Stimulated activated CD8-positive, alpha-beta memory T cell treated with anti-CD3 and anti-CD28 coated beads, Interleukin-15, amount 100 ng/mL, for 24 hours (primary cell): ENCODE data around the gene ESRRB.

Source experiments
- DNase-seq: peaks from one replicate; pipeline ENCODE4 v3.0.0-alpha.2; 2020; ENCODE audit warnings: low read depth

The ESRRB gene

DNA sequence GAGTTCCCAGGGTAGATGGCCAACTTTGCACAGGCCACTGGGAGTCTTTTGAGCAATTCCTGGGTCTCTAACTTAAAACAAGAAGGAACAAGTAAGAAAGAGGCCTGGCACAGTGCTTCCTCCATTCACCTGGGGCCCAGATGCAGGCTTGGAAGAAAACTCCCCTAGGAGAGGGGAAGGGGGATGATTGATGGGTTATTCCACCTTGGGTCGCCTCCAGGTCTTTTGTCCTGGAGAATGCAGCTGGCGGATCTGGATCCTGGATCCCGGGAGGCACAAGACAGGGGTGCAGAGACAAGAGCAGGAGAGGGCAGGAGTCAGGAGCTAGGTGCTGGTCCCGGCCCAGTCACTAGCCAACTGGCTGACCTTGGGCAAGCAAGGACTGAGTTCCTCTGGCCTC is 74.5 kb downstream of the ESRRB start:
- DNase-seq = no peak

DNA sequence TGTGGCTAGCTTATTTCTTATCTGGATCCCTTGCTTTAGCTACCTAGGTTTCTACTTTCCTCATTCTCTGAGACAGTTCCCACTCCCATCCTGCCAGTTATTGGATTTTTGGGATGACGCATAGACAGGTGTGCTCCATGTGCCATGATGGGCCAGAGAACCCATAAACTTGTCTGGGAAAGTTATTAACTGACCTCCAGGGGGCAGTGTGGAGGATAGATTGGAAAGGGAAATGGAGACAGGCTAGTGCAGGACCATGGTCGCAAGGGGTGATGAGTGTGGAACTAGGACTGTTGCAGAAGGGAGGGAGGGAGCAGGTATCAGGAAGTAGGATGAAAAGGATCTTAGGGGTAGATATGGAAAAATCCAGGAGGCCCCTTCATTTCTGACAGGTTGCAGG is 80.3 kb downstream of the ESRRB start:
- DNase-seq = peak; percentile 2

DNA sequence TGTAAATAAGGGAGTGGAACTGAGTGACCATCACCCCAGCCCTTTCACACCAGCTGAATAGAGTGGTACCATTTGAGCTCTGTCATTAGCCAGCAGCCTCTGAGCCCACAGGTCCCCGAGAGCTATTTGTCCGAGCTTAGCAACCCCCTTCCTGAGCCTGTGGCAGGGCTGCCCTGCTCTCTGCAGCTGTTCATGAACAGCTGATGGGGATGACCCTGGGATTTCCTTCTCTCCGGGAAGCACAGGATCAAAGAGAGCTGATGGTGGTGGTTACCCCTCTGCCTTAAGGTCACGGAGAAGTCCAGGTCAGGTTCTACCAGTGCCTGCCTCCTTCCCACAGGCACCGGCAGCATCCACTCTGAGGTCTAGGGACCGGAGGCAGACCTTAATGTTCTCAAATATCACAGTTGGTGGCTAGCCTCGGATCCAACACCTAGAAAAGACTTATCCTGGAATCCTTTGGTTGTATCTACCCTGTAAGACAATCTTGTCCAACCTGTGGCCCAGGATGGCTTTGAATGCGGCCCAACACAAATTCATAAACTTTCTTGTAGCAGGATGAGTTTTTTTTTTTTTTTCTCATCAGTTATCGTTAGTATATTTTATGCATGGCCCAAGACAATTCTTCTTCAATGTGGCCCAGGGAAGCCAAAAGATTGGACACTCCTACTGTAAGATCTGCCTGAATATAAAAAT is 81.1 kb downstream of the ESRRB start:
- DNase-seq = no peak

DNA sequence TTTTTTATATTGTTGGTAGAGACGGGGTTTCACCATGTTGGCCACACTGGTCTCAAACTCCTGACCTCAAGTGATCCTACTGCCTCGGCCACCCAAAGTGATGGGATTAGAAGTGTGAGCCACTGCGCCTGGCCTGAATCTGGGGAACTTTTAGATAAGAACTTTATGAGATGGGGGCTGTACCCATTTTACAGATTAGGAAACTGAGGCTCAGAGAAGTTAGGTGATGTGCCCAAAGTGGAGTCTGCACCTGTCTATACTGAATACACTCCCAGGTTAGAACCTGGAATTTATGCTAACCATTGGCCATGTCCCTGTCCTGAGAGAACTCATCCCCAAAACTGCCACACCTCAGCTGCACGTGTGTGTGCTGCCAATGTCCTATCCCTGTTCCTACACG is 81.9 kb downstream of the ESRRB start:
- no peak for DNase-seq

DNA sequence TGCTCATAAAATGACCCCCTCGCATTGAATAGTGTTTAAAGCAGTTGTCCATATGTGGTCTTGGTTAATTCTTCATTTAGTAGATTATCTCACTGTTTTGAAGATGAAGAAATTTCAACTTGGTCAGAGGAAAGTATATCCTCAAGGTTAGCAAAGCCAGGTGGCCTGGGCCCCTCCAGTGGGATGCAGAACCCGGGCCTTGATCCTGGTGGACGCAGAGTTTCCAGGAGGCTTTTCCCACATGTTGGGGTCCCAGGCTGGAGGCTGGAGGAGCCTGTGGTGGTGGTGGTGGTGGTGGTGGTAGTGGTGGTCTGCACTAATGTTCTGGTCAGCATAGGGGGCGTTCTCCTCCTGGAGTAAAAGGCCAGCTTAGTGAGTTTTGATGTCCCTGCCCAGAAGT is 85.9 kb downstream of the ESRRB start:
- no peak for DNase-seq

DNA sequence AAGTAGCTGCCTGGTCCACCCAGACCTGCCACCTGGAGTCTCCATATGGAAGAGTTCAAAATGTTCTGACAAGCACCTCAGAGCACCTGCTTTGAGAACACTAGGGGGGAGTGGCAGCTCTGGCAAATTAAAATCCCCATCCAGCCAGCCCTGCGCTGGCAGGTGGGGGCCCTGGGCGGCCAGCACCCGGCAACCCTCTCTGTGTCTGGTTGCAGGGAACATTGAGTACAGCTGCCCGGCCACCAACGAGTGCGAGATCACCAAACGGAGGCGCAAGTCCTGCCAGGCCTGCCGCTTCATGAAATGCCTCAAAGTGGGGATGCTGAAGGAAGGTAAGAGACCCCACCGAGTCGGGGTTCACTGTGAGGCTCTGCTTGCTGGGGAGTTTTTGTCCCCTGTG is 86.4 kb downstream of the ESRRB start:
- no peak for DNase-seq

DNA sequence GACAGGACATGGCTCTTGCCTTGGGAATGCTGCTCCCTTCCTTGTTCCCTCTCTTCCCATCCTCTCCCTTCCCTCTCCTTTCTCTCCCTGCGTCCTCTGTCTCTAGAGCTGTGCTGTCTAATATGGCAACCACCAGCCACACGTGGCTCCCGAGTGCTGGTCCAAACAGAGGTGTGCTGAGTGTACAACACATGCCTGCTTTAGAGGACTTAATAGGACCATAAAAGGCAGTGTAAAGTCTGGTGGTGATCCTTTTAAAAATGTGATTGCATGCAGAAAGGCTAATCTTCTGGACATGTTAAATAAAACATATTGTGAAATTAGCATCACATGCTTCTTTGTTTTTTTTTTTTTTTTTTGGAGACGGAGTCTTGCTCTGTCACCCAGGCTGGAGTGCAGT is 87.2 kb downstream of the ESRRB start:
- DNase-seq = no peak

DNA sequence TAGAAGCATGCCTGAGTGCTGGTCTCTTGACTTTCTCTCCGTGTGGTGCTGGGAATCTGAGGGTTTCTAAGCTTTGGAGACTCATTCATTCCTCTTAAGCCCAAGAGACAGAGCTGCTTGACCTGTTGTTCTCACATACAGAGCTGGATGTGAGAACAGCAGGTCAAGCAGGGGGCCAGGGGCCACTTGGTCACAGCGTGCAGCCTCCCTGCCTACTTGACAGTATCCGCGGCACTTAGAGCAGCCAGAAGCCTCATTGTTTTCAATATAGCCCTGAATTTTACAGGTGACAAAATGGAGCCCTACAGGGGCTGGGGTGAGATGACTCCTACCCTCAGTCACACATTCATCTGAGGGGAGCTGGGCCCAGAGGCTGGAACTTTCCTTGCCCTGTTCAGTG is 88.9 kb downstream of the ESRRB start:
- no peak for DNase-seq

DNA sequence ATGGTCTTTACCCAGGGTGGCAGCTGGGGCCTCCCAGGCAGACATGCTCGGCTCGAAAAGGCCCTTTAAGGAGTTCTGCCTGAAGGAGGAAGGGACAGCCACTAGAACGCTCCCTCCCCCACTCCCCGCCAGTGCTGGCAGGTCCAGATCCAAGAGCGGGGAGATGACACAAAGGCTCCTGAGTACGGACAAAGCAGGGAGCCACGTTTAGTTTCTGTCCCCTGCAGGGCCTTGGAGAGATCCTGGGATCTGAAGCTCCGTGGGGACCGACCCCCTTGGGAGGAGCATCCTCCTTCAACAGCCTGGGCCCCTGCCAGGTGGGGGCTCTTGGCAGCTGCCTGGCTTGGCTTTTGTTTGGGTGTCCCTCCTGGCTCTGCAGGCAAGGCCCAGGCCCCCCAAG is 89.7 kb downstream of the ESRRB start:
- no peak for DNase-seq

DNA sequence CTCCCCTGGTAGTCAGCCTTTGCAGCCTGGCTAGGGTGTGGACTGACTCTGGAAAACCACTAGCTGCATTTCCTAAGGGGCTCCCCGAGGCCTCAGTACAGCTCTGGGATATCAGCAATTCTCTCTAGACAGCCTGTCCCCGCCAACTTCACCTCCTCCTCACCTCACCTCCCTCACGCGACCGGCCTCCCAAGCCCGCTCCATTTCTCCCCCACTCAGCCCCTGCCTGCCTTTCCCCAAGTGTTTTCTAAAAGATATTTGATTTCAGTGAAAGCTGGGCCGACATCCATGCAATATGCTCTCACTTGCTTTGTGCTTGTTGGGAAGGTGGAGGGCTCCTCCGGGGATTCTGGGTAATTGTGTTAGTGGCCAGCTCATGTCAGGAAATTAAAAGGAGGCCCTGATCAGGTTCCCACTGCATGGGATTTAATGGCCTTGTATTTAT is 91.8 kb downstream of the ESRRB start:
- DNase-seq = no peak

DNA sequence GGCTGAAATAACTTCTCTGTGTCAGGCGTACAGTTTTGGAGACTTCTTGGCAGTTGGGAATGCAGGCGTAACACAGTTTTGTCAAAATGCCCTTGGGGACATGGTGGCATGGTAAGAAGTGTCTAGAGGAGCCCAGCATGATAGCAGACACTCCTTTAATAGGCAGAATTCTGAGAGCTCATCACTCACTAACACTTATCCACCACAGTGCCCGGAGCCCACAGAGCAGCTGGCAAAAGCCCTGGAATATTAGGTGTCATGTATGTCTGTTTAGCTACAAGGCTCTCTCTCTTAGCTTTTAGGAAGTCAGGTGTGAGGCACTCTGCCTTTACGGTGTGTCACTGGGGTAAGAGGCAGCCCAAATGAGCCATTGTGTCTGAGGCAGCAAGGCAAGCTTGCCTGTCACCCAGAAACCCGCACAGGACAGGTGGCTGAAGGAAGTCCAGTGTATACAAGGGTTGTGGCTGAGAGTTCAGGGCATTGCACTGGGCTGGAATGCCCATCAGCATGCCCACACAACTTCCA is 96.3 kb downstream of the ESRRB start:
- no peak for DNase-seq

DNA sequence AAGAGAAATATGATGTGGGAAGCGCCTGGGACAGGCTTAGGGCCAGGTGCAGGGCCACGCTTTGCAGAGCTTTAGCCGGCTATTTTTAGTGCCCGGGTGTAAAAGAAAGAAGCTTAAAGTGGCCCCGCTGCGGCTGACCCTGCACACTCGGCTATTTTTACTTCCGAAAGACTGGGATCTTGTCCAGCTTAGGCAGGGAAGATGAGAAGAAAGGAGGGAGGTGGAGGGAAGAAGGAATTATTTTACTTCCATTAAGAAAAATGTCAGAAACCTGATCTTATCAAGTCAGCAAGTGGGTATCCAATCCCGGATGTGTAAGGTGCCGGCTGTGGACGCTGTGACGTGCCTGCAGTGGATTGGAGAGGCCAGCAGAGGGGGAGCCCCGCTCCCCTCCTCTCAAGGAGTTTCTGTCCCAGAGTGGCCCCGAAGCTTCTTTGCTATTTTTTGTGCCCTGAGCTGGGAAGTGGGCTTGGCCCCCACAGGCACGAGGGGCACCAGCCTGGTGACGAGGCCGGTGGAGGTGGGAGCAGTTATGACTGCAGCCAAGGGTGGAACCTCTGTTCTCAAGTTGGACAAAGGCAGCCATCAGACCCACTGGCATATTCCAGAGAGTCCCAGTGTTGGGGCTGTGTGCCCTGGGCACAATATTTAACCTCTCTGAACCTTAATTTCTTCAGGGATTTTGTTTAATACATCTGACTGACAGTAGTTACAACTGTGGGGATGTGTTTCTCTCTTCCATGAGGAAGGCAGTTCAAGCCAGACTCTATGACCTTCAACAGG is 97.7 kb downstream of the ESRRB start:
- no peak for DNase-seq

DNA sequence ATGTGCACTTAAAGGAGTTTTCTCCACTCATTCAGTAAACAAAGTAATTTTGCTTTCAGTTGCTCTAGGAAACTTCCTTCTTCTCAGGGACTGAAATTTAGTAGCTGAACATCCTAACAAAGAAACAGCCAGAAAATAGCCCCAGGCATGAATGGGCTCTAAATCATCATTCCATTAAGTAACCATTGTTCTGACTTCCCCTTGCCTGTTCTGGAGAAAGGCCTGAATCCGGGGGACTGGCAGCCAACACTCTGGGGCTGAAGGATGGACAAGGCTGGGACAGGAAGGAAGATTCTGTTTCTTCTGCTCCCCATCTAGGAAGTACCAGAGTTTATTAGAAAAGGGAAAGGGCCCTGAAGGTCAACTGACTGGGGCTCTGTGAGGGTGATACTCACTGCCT is 104.5 kb downstream of the ESRRB start:
- DNase-seq = no peak

DNA sequence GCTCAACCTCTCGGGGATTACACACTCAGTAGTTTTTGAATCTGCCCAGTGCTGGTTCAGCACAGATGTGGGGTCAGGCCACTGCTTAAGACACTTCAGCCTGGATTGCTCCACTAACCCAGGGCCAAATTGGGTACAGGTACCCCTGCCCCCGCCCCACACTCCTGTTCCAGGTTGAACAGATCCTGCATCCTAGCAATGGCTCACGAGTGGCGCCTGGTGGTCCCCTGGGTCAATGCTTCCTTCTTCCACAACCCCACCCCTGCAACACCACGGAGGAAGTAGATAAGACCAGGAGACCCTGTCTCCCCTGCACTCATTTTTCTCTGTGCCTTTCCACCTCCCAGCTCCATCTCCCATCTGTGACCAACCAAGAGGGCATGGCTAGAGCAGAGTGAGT is 108.4 kb downstream of the ESRRB start:
- no peak for DNase-seq

DNA sequence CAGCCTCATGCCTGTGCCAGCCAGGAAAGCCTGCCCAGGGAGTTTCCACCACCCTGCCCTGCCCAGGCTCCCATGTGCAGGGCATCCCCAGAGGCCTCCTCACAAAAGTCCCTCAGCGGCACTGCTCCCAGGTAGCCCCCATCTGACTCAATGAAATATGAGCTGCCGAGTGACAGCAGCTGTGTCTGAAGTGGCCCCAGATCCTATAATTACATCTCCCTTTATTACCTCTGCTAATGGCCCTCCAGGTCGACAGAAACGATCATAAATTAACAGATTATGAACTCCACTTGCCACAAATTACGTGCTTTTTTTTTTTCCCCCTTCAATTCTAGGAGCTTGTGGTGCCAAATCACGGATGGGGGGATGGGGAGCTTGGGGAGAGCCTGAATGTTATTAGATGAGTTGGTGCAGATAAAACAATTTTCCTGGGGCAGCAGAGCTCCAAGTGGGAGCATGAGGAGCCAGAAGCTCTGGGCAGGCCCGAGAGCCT is 110.4 kb downstream of the ESRRB start:
- DNase-seq = no peak

DNA sequence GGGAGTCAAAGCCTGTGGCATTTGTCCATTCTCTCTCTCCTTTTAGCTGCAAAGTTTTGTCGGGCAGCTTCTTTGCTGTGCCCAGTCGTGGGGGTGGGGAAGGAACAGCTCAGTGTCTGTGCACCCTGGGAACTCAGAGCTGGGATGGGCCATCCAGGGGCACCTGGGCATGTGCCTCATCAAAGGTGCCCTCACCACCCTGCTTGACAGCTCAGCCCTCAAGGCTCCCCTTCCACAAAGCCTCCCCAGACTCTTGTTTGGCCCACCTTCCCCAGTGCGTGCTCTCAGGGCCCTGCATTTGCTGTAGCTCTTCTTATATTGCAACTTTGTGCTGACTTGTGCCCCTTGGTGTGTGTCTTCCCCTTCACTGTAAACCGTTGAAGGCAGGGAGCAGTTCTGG is 112.6 kb downstream of the ESRRB start:
- no peak for DNase-seq

DNA sequence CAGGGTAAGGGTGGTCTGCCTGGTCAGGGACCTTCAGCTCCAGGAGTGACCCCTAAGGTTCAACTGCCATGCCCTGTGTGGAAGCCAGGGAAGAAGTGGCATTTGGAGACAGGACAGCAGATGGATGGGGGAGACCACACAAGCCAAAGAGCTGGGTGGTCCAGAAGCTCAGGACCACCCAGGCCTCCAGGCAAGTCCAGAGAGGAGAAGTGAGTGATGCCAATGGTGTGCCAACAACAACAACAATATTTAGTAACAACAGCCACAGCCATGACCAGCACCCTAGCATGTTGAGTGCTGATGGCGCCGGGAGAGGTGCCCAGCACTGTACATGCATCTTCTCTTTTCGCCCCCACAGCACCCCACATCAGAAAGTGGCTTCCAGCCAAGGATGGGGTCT is 113.7 kb downstream of the ESRRB start:
- DNase-seq = no peak

DNA sequence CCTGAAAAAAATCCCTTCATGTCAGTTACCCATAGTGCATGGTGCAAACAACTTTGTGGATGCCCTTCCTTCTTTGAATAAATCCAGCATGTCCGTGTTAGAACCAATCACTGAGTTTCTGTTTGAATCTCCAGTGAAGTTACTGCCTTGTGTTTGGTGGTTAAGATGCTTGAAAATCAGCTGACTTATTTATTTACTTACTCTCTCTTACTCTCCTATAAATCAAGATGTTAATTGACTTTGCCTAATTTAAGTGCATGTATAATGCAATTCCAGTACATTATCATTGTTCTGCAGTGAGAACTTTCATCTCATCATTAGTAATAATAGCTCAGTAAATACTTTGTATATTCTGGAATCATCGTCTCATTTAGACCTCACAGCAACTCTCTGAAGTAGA is 114.2 kb downstream of the ESRRB start:
- no peak for DNase-seq

DNA sequence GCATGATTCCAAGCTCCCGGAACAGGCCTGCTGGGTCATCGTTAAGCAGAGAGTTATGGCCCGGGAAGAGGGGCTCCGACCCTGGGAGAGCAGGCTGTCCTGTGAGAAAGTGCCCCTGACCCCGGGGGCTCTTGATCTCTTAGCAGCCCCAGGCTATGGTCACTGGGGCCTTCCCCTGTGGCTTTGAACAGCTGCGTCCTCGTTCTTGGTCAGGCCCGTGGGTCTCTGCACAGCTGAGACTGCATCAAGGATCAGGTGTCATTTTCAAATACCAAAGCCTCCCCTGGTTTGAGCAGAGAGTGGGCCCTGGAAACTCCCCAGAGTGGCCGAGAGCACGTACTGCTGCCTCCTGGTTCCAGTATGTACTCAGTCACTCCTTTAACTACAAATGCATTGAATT is 114.8 kb downstream of the ESRRB start:
- no peak for DNase-seq

DNA sequence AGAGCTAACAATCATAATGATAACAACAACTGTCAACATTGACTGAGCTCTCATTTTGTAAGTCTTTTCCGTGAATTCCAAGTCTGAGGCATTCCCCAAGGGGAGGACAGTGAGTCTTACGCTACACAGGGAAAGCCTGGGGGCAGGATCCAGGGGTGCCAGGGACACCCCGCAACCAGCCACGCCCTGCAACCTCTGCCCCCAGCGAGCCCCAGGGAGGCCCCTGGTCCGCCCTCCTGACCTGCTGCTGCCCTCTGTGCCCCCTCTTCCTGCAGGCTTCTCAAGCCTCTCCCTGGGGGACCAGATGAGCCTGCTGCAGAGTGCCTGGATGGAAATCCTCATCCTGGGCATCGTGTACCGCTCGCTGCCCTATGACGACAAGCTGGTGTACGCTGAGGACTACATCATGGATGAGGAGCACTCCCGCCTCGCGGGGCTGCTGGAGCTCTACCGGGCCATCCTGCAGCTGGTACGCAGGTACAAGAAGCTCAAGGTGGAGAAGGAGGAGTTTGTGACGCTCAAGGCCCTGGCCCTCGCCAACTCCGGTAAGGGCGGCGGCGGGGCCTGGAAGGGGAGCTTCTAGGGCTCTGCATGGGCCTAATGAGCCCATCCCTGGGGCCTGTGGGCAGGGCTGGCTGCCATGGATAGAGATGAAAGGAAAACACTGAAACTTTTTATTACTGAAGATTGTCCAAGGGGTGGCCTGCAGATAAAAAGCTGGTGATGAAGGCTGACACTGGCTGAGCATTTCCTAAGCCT is 115.4 kb downstream of the ESRRB start:
- no peak for DNase-seq

DNA sequence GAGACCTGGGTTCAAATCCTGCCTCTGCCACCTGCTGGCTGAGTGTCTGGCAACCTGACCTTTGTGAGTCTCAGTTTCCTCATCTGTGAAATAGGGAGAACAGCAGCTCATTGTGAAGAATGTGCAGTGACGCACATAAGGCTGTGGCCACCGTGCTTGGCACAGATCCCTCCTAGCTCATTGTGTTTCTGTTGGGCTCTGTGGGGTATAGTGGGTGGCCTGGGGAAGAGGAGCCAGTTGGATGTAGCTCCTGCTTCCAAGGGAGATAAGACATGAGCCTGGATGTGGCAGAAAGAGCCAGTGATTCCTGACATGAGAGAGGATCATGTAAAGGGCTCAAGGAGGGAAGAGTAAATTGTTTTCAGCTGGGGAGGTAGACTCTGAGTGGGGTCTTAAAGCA is 120.0 kb downstream of the ESRRB start:
- DNase-seq = no peak

DNA sequence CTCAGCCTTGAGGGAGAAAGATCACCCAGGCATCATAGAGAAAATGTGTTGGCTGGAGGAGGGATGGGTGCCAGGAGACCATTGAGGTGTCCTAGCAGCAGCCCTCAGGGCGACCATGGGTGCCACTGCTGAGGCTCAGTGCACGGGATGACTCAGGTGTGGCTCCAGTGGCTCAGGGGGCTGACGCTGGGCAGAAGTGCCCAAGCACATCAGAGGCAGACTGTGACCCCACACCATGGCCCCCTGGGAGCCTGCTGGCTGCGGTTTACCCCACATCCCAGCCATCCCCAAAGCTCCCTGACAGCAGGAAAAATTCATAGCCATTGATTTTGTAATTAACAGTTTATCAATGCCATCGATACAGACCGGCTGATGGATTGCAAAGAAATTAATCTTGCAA is 120.7 kb downstream of the ESRRB start:
- no peak for DNase-seq
